ENCODE data around the gene SMPD2.

Gene SMPD2

GRCh38 chr6:109484122-109484521 is 43.6 kb downstream of the SMPD2 start:
- H3K4me3 ChIP-seq (ENCODE audit: low read depth, low read length), result no peak overlapping the region
- DNase-seq (ENCODE audit: low read depth), result no peak
- no peak for TF ChIP-seq POLR2A (IDR thresholded peaks at IDR 0.05; ENCODE audit: extremely low read depth, insufficient read length)
- TF ChIP-seq, protein P1, sequence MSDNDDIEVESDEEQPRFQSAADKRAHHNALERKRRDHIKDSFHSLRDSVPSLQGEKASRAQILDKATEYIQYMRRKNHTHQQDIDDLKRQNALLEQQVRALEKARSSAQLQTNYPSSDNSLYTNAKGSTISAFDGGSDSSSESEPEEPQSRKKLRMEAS (IDR thresholded peaks at IDR 0.05; ENCODE audit: low read depth, low read length), result no peak
- no peak for TF ChIP-seq MYC (IDR thresholded peaks at IDR 0.05; ENCODE audit: low read depth, low read length)
- TF ChIP-seq CTCF (IDR thresholded peaks at IDR 0.05; ENCODE audit: low read depth, low read length), result no peak

DNA sequence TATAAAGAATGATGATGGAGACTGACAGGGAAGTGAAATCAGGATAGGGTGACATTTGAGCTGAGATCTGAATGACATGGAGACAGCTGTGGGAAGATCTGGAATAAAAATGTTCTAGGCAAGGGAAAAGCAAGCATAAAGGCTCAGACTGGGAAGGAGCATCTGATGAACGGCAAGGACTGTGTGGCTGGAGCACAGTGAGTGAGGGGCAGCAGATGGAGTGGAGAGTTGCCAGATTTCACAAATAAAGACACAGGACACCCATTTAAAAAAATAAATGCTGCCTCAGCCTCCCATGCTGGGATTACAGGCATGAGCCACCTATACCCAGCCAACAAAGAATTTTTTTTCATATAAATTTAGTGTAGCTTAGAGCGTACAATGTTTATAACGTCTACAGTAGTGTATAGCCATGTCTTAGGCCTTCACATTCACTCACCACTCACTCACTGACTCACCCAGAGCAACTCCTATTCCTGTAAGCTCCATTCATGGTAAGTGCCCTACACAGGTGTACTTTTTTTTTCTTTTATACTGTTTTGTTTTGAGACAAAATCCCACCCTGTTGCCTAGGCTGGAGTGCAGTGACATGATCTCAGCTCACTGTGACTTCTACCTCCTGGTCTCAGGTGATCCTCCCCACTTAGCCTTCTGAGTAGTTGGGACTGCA is 44.9 kb downstream of the SMPD2 start:
- DNase-seq (ENCODE audit: low read depth), result no peak
- no peak overlapping the region for H3K4me3 ChIP-seq (ENCODE audit: low read depth, low read length)
- TF ChIP-seq MYC (IDR thresholded peaks at IDR 0.05; ENCODE audit: low read depth, low read length) (no peak), CTCF (IDR thresholded peaks at IDR 0.05; ENCODE audit: low read depth, low read length) (no peak), POLR2A (IDR thresholded peaks at IDR 0.05; ENCODE audit: extremely low read depth, insufficient read length) (no peak)
- TF ChIP-seq, protein P1 (IDR thresholded peaks at IDR 0.05; ENCODE audit: low read depth, low read length), result no peak

DNA sequence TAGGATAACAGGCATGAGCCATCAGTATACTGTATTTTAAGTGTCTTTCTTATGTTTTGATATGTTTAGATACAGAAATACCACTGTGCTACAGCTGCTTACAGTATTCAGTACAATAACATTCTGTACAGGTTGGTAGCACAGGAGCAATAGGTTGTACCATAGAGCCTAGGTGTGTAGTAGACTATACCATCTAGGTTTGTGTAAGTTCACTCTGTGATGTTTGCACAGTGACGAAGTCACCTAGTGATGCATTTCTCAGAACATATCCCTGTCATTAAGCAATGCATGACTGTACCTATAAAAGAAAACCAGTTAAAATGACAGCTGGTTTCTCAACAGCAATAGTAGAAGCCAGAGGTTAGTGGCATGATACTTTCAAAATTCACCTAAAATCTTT is 45.5 kb downstream of the SMPD2 start:
- TF ChIP-seq POLR2A (IDR thresholded peaks at IDR 0.05; ENCODE audit: extremely low read depth, insufficient read length) (no peak), CTCF (IDR thresholded peaks at IDR 0.05; ENCODE audit: low read depth, low read length) (no peak), MYC (IDR thresholded peaks at IDR 0.05; ENCODE audit: low read depth, low read length) (no peak)
- TF ChIP-seq, protein P1 (IDR thresholded peaks at IDR 0.05; ENCODE audit: low read depth, low read length), result no peak
- DNase-seq (ENCODE audit: low read depth), result no peak
- H3K4me3 ChIP-seq (ENCODE audit: low read depth, low read length), result no peak overlapping the region

DNA sequence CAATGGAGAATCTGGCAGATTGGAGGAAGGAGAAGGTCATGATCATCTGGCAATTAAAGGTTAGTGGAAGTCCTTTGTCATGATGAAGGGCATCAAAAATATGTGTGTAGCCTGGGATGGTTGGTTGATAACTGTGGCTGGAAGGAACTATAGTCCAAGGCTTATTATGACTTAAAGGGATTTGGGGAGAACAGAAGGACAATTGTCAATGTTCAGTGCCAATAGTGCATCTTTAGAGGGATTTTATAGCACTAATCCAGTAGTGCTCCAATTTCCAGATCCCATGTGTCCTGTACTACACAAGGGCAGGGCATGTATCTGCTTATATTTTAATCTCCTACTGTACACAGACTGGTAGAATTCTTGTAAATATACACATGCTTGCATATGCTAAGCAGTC is 47.5 kb downstream of the SMPD2 start:
- TF ChIP-seq MYC (IDR thresholded peaks at IDR 0.05; ENCODE audit: low read depth, low read length) (no peak), CTCF (IDR thresholded peaks at IDR 0.05; ENCODE audit: low read depth, low read length) (no peak), POLR2A (IDR thresholded peaks at IDR 0.05; ENCODE audit: extremely low read depth, insufficient read length) (no peak)
- TF ChIP-seq, protein P1 (IDR thresholded peaks at IDR 0.05; ENCODE audit: low read depth, low read length), result no peak
- no peak overlapping the region for H3K4me3 ChIP-seq (ENCODE audit: low read depth, low read length)
- no peak for DNase-seq (ENCODE audit: low read depth)

DNA sequence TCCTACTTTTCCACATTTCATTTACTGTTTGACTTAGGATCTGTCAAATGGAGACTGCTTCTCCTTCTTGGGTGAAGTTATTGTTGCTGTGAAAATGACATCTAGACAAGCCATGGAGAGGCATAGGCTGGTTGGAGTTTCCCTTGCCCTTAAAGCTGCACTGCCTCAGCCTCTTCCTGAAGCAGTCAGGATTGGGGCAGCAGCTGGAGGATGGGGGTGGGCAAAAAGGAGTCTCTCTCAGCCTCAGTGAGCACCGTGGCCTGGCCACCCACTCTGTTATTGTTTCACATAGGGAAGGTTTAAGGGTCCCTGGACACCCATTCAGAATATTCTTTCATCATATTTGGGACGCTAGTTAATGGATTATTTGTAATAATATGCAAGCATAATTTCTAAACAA is 50.2 kb downstream of the SMPD2 start:
- DNase-seq (ENCODE audit: low read depth), result no peak
- no peak overlapping the region for H3K4me3 ChIP-seq (ENCODE audit: low read depth, low read length)
- TF ChIP-seq, protein P1 (IDR thresholded peaks at IDR 0.05; ENCODE audit: low read depth, low read length), result no peak
- no peak for TF ChIP-seq POLR2A (IDR thresholded peaks at IDR 0.05; ENCODE audit: extremely low read depth, insufficient read length)
- no peak for TF ChIP-seq MYC (IDR thresholded peaks at IDR 0.05; ENCODE audit: low read depth, low read length)
- TF ChIP-seq CTCF (IDR thresholded peaks at IDR 0.05; ENCODE audit: low read depth, low read length), result no peak

Data from NB4 (cell line).